Measurements from ENCODE around the gene MTR.
"Not testable (repeated sequence)": the region's sequence is repeated elsewhere in the genome, so short reads cannot be mapped to it uniquely, and the experiment has no call there.

Gene MTR

GRCh38 chr1:236835491-236835890 is 40.4 kb downstream of the MTR start:
- DNase-seq: no peak

- DNase-seq: no peak
Observed at GRCh38 chr1:236836157-236836556, 41.1 kb downstream of the MTR start.

DNA sequence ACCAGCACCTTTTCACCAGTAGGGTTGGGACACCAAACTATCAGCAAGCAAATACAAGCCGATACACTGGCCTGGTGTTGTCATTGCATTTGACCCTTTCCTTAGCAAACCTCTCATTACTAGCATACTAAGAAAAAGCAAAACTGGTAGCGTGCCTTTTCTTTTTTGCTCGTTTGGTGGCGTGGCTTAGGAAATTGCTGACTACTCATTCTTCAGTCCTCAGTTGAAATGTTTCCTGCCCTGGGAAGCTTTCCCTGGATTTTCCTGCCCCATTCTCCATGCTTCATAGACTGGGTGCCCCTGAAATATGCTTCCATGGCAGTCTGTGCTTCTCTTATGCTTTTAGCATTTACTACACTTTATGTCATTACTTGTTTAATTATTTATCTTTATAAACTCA is 42.0 kb downstream of the MTR start:
- no peak for DNase-seq

DNA sequence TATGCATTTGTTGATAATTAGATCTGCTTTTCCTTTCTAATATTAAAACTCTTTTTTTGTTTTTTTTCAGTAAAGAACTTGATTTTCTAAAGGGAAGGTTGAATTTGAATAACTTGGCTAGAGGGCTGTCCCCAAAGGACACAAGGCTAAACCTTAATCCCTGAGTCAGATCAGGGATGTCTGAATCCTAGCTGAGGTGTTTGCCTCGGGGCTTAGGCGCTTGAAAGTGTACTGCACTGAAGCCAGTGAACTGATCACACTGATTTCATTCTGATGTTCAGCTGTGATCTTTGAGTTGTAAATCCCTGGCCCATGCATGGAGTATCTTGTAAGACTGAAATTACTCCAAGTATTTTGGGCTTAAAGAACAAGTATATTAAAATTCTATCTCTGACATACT is 42.8 kb downstream of the MTR start:
- DNase-seq: no peak

- DNase-seq: no peak
Observed at GRCh38 chr1:236841341-236841740, 46.2 kb downstream of the MTR start.

DNA sequence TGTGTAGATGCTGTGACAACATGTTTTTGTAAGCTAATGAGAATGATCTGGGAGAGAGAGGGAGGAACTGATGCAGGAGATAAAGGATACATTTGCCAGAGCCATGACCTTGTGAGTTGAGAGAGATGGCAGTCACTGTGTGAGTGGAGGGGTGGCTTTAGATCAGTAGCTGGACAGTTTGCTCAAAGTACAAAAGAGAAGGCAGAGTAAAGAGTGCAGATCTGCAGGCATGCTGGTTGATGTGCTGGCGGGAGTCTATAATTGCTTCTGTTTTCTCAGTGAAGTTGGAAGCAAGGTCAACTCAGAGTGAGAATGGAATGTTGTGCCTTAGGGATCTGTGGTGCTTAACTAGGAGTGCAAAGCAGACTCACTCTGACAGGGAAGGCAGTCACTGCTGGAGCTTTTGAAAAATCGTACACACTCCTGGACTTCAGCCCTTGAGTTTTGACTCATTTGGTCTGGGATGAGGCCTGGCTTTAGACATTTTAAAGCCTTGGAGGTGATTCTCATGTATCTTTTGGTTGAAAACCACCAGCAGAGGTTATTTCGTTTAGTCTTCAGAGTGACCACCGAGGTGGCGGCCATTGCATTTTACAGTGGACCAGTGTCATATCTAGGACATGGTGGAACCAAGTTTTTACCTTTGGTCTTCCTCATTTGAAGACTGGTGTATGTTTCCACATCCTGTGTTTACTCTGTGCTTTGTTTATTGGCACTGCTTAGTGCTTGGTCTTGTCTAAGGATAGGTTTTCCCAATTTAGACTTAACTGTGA is 49.6 kb downstream of the MTR start:
- no peak for DNase-seq

GRCh38 chr1:236845830-236846229 is 50.7 kb downstream of the MTR start:
- no peak for DNase-seq

- no peak for DNase-seq
Observed at GRCh38 chr1:236848274-236848923, 53.3 kb downstream of the MTR start.

GRCh38 chr1:236850077-236850979 is 55.2 kb downstream of the MTR start:
- DNase-seq: no peak

GRCh38 chr1:236851871-236852270 is 56.8 kb downstream of the MTR start:
- no peak for DNase-seq

GRCh38 chr1:236853921-236854604 is 59.0 kb downstream of the MTR start:
- DNase-seq: no peak

DNA sequence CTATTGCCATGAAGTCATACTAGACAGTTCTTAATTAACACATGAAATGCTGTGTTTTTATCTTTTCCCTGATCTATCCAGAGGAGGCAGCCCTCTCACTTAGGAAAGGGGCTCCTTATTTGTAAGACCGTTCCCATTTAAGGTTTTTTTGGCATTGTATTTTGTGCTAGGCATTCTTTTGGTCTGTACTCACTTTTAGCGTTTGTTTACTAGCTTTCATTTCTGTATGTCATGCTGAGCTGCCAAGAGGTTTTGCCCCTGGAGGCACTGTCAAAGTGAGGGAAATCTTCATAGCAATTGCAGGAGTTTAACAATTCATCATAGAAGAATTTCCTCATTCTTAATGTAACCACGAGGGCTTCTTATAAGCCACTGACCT is 59.5 kb downstream of the MTR start:
- DNase-seq: no peak

GRCh38 chr1:236856649-236857048 is 61.6 kb downstream of the MTR start:
- DNase-seq: not testable (repeated sequence)

- DNase-seq: no peak
Observed at GRCh38 chr1:236858165-236858564, 63.1 kb downstream of the MTR start.

GRCh38 chr1:236860101-236860500 is 65.0 kb downstream of the MTR start:
- no peak for DNase-seq

DNA sequence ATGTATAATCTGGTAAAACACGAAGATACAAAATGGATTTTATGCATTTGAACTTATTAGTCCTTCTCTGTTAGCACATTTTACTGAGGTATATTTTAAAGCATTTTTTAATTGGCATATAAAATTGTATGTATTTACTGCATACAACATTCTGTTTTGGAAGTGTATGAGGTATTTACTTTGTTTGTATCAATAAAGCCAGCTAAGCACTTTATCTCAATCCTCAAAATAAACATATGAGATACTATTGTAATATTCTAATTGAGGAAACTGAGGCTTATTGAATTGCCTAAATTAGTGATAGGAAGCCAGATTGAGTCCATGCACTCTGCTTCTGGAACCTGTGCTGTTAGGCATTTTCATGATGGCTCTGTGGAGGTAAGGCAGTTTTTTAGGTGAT is 65.6 kb downstream of the MTR start:
- no peak for DNase-seq

- DNase-seq: no peak
Observed at GRCh38 chr1:236861560-236862218, 66.6 kb downstream of the MTR start.

- DNase-seq: no peak
Observed at GRCh38 chr1:236862219-236862591, 67.1 kb downstream of the MTR start.

DNA sequence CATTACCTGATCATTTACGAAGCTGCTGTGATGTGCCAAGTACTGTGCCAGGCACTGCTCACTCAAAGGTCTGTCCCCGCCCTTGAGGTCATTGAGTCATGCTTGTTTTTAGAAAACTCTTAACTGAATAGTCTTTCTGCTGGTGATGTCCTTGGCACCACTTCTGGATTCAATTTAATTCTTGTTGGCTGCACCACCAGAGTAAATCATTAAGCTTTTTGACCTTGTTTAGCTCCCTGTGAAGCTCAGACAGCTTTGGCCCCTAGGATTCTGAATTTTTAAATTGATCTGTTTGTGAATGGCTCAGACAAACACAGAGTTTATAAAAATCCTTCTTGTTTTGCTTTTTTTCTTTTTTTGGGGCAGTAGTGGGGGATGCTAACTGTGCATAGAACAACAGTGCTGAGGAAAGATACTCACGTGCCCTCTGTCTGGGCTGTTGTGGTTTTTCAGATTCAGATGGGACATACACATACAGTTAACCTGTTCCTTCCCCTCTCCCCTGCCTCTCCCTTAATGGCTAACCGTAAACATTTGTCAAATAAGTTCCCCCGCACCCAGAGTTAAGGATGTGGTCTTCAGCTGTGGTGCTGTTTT is 67.6 kb downstream of the MTR start:
- DNase-seq: no peak

GRCh38 chr1:236864211-236864610 is 69.1 kb downstream of the MTR start:
- DNase-seq: no peak

- DNase-seq: no peak
Observed at GRCh38 chr1:236864996-236865817, 70.1 kb downstream of the MTR start.

Measured in NCI-H1092 treated with DMSO at 0.1 percent for 48 hours (cell line).